Spleen (tissue), 11 donors: Measurements from ENCODE around the gene RAP2A. TPM values are rescaled to one million over a fixed set of nuclear protein-coding genes. Genes with fewer than 3 reads are reported as not detected.

Source experiments
- DNase-seq: peaks from one replicate; pipeline ENCODE4 v3.0.0-alpha.2; 2020
- H3K27ac ChIP-seq, 8 donors: fragments of 200-600 bp; sonication (generic) in 7 of 8; 1 replicate in 4 of 8; 2 replicates in 4 of 8; pipeline versions ENCODE4 v1.5.0 to v1.8.0; 2016 to 2021; ENCODE audit warnings: inconsistent platforms in 4 of 8, mild to moderate bottlenecking in 4 of 8, moderate library complexity in 1 of 8
- H3K27me3 ChIP-seq, 7 donors: fragments of 200-600 bp; sonication (generic) in 6 of 7; replicated peaks in 1 of 7; 1 replicate in 4 of 7; 2 replicates in 3 of 7; pipeline versions ENCODE4 v1.5.0 to v1.8.0; 2016 to 2021; ENCODE audit warnings: inconsistent platforms in 3 of 7, mild to moderate bottlenecking in 1 of 7
- H3K36me3 ChIP-seq, 6 donors: fragments of 200-600 bp; sonication (generic) in 5 of 6; 1 replicate in 4 of 6; 2 replicates in 2 of 6; pipeline versions ENCODE4 v1.5.0 to v1.8.0; 2016 to 2021; ENCODE audit warnings: inconsistent platforms in 2 of 6
- H3K4me1 ChIP-seq, 6 donors: fragments of 200-600 bp; sonication (generic) in 5 of 6; 1 replicate in 3 of 6; 2 replicates in 3 of 6; pipeline versions ENCODE4 v1.5.0 to v1.8.0; 2016 to 2021; ENCODE audit warnings: inconsistent platforms in 3 of 6
- H3K4me3 ChIP-seq, 8 donors: fragments of 200-600 bp; sonication (generic) in 7 of 8; 1 replicate in 4 of 8; 2 replicates in 4 of 8; pipeline versions ENCODE4 v1.5.0 to v1.8.0; 2016 to 2021; ENCODE audit warnings: inconsistent platforms in 4 of 8, mild to moderate bottlenecking in 4 of 8, moderate library complexity in 2 of 8
- H3K9me3 ChIP-seq, 8 donors: fragments of 200-600 bp; sonication (generic) in 7 of 8; 1 replicate in 4 of 8; 2 replicates in 4 of 8; pipeline versions ENCODE4 v1.5.0 to v1.8.0; 2016 to 2021; ENCODE audit warnings: inconsistent platforms in 4 of 8
- CTCF ChIP-seq, 11 experiments: fragments of 200-600 bp in 7 of 11; fragments of 450-650 bp in 4 of 11; sonication (generic) in 4 of 11; IDR thresholded peaks in 8 of 11; conservative IDR thresholded peaks in 3 of 11; 1 replicate in 7 of 11; 2 replicates in 4 of 11; pipeline versions ENCODE4 v1.4.0 to v1.8.0; 2016 to 2021; ENCODE audit warnings: antibody characterized with exemption in 11 of 11, inconsistent platforms in 4 of 11, mild to moderate bottlenecking in 1 of 11
- POLR2A ChIP-seq, 3 donors: fragments of 450-650 bp; IDR thresholded peaks; one replicate each; pipeline ENCODE4 v1.5.1; 2017; ENCODE audit warnings: antibody characterized with exemption in 3 of 3, mild to moderate bottlenecking in 1 of 3
- POLR2AphosphoS5 ChIP-seq, 3 donors: sonication (generic); formaldehyde crosslinking; IDR thresholded peaks; one replicate each; pipeline ENCODE4 v1.5.1; 2017; ENCODE audit warnings: antibody characterized with exemption in 3 of 3
- WGBS, 5 donors: extraction: QIAGEN DNeasy Blood & Tissue Kit in 3 of 5; methylation state at CpG; one replicate each; pipeline versions ENCODE4 v1.1.5 to v1.1.7; 2013 to 2018; 5-methylcytosine and 5-hydroxymethylcytosine counted together
- intact Hi-C: fragments of 100-400 bp; cut with DNase I; formaldehyde crosslinking; loops from one replicate; pipeline ENCODE4 v1.15.0; 2023; ENCODE audit warnings: low total_unique reads
- polyA plus RNA-seq, 3 donors: library from polyadenylated mRNA; stranded (reverse); fragments of 200-250 nt; gene quantifications; one replicate each; pipeline ENCODE4 v1.2.1, GENCODE V29; 2013
- total RNA-seq, 7 donors: library from RNA; depleted of rRNA in 3 of 7; stranded (reverse); fragments of >200 nt in 3 of 7; fragmentation: NEBNext Ultra II Directional in 4 of 7; extraction: Animal tissue kit (Norgen Biotek cat#: 25700) in 4 of 7; gene quantifications; one replicate each; pipeline versions ENCODE4 v1.1.0 to v1.2.1, GENCODE V29; 2016 to 2021
- donor health status: healthy with polysubstance abuse.
- donor health status: DM: no; HTN: no; CAD: no; lungs with moderate emphysema.
- donor health status: DM: no; HTN: no; CAD: no.
- donor health status: Bipolar disorder and iron deficiency.
- donor health status: healthy.
- donor health status: DM: no; HTN: no; CAD: no.
- donor health status: DM: yes; HTN: yes; CAD: no.

The RAP2A gene
- total and polyA plus RNA-seq, 10 donors: 5.2 to 39.0 (median 29.8) TPM

DNA sequence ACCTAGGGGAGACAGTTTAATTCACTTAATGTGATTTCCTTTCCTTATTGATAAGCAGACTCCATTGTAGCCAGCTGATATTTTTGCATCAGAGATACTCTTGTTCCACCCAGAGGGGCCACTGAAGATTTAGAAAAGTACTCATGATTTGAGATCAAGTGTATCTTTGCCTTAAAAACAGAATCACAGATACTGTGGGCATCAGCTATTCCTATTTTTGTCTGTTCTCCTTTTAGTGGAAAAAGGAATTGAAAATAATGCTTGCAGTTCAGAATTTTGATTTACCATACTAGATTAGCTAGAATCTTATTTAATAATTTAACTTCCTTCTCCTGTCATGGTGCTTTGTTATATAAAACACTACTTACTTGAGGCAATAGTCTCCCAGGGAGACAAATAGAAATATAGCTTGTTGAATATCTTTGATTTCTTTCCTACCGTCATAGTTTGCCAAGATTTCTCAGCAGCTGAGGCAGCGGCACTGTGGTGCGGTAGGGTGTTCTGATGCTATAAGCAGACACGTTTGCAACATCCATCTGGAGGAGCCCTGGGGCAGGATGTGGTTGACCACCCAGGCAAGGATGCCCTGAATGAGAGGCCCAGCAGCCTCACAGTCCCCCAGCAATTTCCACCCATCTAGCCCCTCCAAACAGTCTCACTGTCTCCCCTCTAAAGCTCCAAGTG, 47.0 kb upstream of the RAP2A start:
- Histone ChIP-seq H3K4me3 (no peak overlapping the region), H3K27me3 (no peaks in the 10 kb centered on the region), H3K36me3 (peaks cover 0 to 23% (median 5%) of the 10 kb centered on the region in 6 donors), H3K9me3 (no peaks in the 10 kb centered on the region), H3K27ac (peak overlapping the region in 6 of 8 donors; percentile 33 to 79 (median 56)), H3K4me1 (peaks cover 0 to 35% (median 9%) of the 10 kb centered on the region in 6 donors)
- no peak for DNase-seq
- TF ChIP-seq CTCF (IDR thresholded peaks at IDR 0.05 in 8 of 11, conservative IDR thresholded peaks at IDR 0.05 in 3 of 11) (no peak), POLR2AphosphoS5 (IDR thresholded peaks at IDR 0.05) (peak in 1 of 3 donors; percentile 23)
- WGBS, 5 donors: 31 to 66% (median 40%) methylated on average over 4 of the region's 4 CpGs
- intact Hi-C loops: no loop called here

DNA sequence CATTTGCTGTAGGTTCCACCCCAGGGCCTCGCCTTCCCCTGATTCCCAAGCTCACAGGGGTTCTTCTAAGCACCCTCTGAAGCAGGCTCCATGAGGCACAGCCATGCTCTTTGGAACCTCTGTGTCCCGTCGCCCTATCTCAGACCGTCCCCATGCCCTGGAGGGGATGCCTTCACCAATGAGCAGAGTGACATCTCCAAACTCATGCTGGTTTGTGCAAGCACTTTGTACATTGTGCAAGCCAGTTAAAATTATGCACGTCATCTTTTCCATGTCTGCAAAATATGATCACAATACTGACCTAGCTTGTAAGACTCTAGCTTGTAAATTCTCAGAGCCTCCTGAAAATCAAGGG, 46.5 kb upstream of the RAP2A start:
- H3K4me3 ChIP-seq: no peak overlapping the region
- no peaks in the 10 kb centered on the region for H3K27me3 ChIP-seq
- H3K9me3 ChIP-seq: no peaks in the 10 kb centered on the region
- peaks cover 0 to 35% (median 9%) of the 10 kb centered on the region in 6 donors for H3K4me1 ChIP-seq
- TF ChIP-seq POLR2A (IDR thresholded peaks at IDR 0.05) (no peak), POLR2AphosphoS5 (IDR thresholded peaks at IDR 0.05) (peak in 2 of 3 donors; percentile 14 to 54)
- H3K36me3 ChIP-seq: peaks cover 0 to 23% (median 2%) of the 10 kb centered on the region in 6 donors
- intact Hi-C loops: no loop called here
- WGBS, 5 donors: 56 to 79% (median 74%) methylated on average over 5 of the region's 5 CpGs
- DNase-seq: no peak
- H3K27ac ChIP-seq: peak overlapping the region in 6 of 8 donors; percentile 33 to 79 (median 56)

- Histone ChIP-seq H3K27me3 (no peaks in the 10 kb centered on the region), H3K9me3 (no peaks in the 10 kb centered on the region), H3K27ac (peak overlapping the region in 5 of 8 donors; percentile 37 to 79 (median 70)), H3K4me3 (no peak overlapping the region), H3K4me1 (peaks cover 0 to 35% (median 9%) of the 10 kb centered on the region in 6 donors), H3K36me3 (peaks cover 0 to 22% (median 2%) of the 10 kb centered on the region in 6 donors)
- 64 to 89% (median 80%) methylated on average over 1 of the region's 1 CpG for WGBS, 5 donors
- intact Hi-C loops: no loop called here
- no peak for DNase-seq
- no peak for TF ChIP-seq POLR2AphosphoS5 (IDR thresholded peaks at IDR 0.05)
- TF ChIP-seq CTCF (IDR thresholded peaks at IDR 0.05 in 8 of 11, conservative IDR thresholded peaks at IDR 0.05 in 3 of 11): no peak
- TF ChIP-seq POLR2A (IDR thresholded peaks at IDR 0.05): no peak
Measured at GRCh38 chr13:97387890-97388289, 46.1 kb upstream of the RAP2A start.

GRCh38 chr13:97388373-97388772, 45.6 kb upstream of the RAP2A start:
- TF ChIP-seq POLR2AphosphoS5 (IDR thresholded peaks at IDR 0.05) (no peak), CTCF (IDR thresholded peaks at IDR 0.05 in 8 of 11, conservative IDR thresholded peaks at IDR 0.05 in 3 of 11) (no peak), POLR2A (IDR thresholded peaks at IDR 0.05) (no peak)
- intact Hi-C loops: no loop called here
- Histone ChIP-seq H3K4me1 (peaks cover 0 to 35% (median 9%) of the 10 kb centered on the region in 6 donors), H3K9me3 (no peaks in the 10 kb centered on the region), H3K27ac (peak overlapping the region in 4 of 8 donors; percentile 37 to 79 (median 71)), H3K36me3 (peaks cover 0 to 20% (median 2%) of the 10 kb centered on the region in 6 donors), H3K27me3 (no peaks in the 10 kb centered on the region), H3K4me3 (no peak overlapping the region)
- 32 to 43% (median 38%) methylated on average over 3 of the region's 3 CpGs for WGBS, 5 donors
- DNase-seq: no peak
